Brain microvascular endothelial cell (primary cell): ENCODE data around the gene SPATA2.
A peak's percentile ranks its signal among the peaks of the same experiment; 100 is the strongest.

Experiments used
- DNase-seq: peaks from one replicate; pipeline ENCODE4 v3.0.0-alpha.2; 2020
- H3K27ac ChIP-seq: fragments of 250-450 bp; sonication (Bioruptor Pico); 2 replicates; pipeline ENCODE4 v1.5.1; 2020; ENCODE audit warnings: mild to moderate bottlenecking, moderate library complexity
- H3K27me3 ChIP-seq: fragments of 250-450 bp; sonication (Bioruptor Pico); replicated peaks from 2 replicates; pipeline ENCODE4 v1.5.1; 2020; ENCODE audit warnings: mild to moderate bottlenecking
- H3K36me3 ChIP-seq: fragments of 250-450 bp; sonication (Bioruptor Pico); replicated peaks from 2 replicates; pipeline ENCODE4 v1.5.1; 2020; ENCODE audit warnings: mild to moderate bottlenecking
- H3K4me3 ChIP-seq: 2 replicates; pipeline ENCODE4 v1.5.1; 2011; ENCODE audit warnings: low read depth, mild to moderate bottlenecking, control low read depth, low read length, moderate library complexity
- in situ Hi-C: cut with HindIII; loops from 2 replicates; pipeline ENCODE4 v1.10.0; 2017; ENCODE audit warnings: low sequenced_read_pairs, low pct_ligation_motif_present
- TF ChIP-seq, protein P1 (sequence below): IDR thresholded peaks from 2 replicates; pipeline ENCODE4 v1.5.1; 2011; ENCODE audit warnings: low read depth, mild to moderate bottlenecking, moderate library complexity, low read length, control low read depth, inconsistent platforms; ENCODE audit errors: missing control alignments

SPATA2 gene

GRCh38 chr20:49936153-49937026, 21.1 kb upstream of the SPATA2 start, which contains the start of gene RNF114:
Gene RNF114 (plus strand): TSS chr20:49936397. CDS start chr20:49936413, 16 bp downstream.
- Histone ChIP-seq H3K27ac (peak within 1 kb of the TSS; percentile 62), H3K36me3 (peaks cover 3% of the 10 kb centered on the region), H3K4me3 (peak within 1 kb of the TSS; percentile 92), H3K27me3 (no peaks in the 10 kb centered on the region)
- in situ Hi-C loops: no loop called here
- peak; percentile 76 for DNase-seq
- TF ChIP-seq, protein P1, sequence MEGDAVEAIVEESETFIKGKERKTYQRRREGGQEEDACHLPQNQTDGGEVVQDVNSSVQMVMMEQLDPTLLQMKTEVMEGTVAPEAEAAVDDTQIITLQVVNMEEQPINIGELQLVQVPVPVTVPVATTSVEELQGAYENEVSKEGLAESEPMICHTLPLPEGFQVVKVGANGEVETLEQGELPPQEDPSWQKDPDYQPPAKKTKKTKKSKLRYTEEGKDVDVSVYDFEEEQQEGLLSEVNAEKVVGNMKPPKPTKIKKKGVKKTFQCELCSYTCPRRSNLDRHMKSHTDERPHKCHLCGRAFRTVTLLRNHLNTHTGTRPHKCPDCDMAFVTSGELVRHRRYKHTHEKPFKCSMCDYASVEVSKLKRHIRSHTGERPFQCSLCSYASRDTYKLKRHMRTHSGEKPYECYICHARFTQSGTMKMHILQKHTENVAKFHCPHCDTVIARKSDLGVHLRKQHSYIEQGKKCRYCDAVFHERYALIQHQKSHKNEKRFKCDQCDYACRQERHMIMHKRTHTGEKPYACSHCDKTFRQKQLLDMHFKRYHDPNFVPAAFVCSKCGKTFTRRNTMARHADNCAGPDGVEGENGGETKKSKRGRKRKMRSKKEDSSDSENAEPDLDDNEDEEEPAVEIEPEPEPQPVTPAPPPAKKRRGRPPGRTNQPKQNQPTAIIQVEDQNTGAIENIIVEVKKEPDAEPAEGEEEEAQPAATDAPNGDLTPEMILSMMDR: no peak

- Histone ChIP-seq H3K4me3 (peak overlapping the region; percentile 92), H3K27ac (peak overlapping the region; percentile 12), H3K27me3 (no peaks in the 10 kb centered on the region), H3K36me3 (no peaks in the 10 kb centered on the region)
- TF ChIP-seq, protein P1: no peak
- no peak for DNase-seq
- in situ Hi-C loops: no loop called here
Observed at GRCh38 chr20:49935746-49936152, 20.4 kb upstream of the SPATA2 start.

- DNase-seq: no peak
- no peaks in the 10 kb centered on the region for H3K27me3 ChIP-seq
- no peak overlapping the region for H3K27ac ChIP-seq
- H3K4me3 ChIP-seq: no peak overlapping the region
- TF ChIP-seq, protein P1: no peak
- in situ Hi-C loops: no loop called here
- no peaks in the 10 kb centered on the region for H3K36me3 ChIP-seq
Observed at GRCh38 chr20:49929142-49929494, 13.8 kb upstream of the SPATA2 start.

DNA sequence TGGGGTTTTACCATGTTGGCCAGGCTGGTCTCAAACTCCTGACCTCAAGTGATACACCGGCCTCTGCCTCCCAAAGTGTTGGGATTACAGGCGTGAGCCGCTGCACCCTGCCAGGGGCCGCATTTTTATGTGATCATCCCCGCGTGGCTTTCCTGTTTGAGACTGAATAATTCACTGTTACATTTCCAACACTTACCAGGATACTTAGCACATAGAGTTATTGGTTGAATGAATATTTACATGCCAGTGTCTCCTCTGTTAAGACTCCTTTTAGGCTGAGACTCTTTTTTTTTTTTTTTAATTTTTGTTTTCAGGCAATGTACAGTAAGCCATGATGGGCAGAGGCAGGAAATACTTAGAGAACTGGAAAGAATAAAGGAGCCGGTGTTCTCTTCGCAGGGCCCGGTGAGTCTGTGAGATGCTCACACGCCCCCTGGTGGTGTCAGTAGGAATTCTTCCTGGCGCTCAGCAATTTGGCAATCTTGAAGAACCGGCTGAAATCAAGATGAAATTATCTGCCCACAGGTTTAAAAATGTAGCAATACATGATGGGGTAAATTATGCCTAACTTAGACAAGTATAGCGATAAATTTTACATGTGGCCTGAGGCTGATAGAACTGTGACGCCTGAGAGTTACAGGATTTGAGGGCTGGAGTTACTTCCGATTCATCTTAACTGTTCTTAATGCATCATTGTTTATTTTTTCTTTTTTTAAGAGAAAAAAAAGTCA, 13.2 kb upstream of the SPATA2 start:
- Histone ChIP-seq H3K4me3 (no peak overlapping the region), H3K36me3 (no peaks in the 10 kb centered on the region), H3K27ac (no peak overlapping the region), H3K27me3 (no peaks in the 10 kb centered on the region)
- peak; percentile 88 for DNase-seq
- in situ Hi-C loops: no loop called here
- TF ChIP-seq, protein P1: peak; percentile 95

- DNase-seq: no peak
- in situ Hi-C loops: no loop called here
- TF ChIP-seq, protein P1: no peak
- no peak overlapping the region for H3K4me3 ChIP-seq
- H3K27ac ChIP-seq: no peak overlapping the region
- H3K36me3 ChIP-seq: no peaks in the 10 kb centered on the region
- no peaks in the 10 kb centered on the region for H3K27me3 ChIP-seq
Observed at GRCh38 chr20:49925901-49926454, 10.6 kb upstream of the SPATA2 start.
